Right atrium auricular region (tissue), 2 donors: Measurements from ENCODE around the gene IRS2. TPM values are rescaled to one million over a fixed set of nuclear protein-coding genes. Genes with fewer than 3 reads are reported as not detected.

Experiments used
- DNase-seq: peaks from one replicate; pipeline ENCODE4 v3.0.0-alpha.2; 2019; ENCODE audit warnings: low spot score
- H3K27ac ChIP-seq, 2 donors: fragments of 200-600 bp; sonication (generic); 1 replicate in 1 of 2; 2 replicates in 1 of 2; pipeline ENCODE4 v1.5.1; 2016 to 2019
- H3K27me3 ChIP-seq, 2 donors: fragments of 200-600 bp; sonication (generic); one replicate each; pipeline versions ENCODE4 v1.5.1 to v1.6.0; 2017 to 2019
- H3K36me3 ChIP-seq: fragments of 200-600 bp; sonication (generic); one replicate; pipeline ENCODE4 v1.5.1; 2016
- H3K4me1 ChIP-seq, 2 donors: fragments of 200-600 bp; sonication (generic); one replicate each; pipeline versions ENCODE4 v1.5.1 to v1.6.0; 2017 to 2019
- H3K4me3 ChIP-seq, 2 donors: fragments of 200-600 bp; sonication (generic); 1 replicate in 1 of 2; 2 replicates in 1 of 2; pipeline ENCODE4 v1.5.1; 2017 to 2019; ENCODE audit warnings: mild to moderate bottlenecking in 1 of 2, moderate library complexity in 1 of 2
- H3K9me3 ChIP-seq, 2 donors: fragments of 200-600 bp; sonication (generic); one replicate each; pipeline ENCODE4 v1.5.1; 2019
- total RNA-seq, 2 donors: library from RNA; depleted of rRNA; stranded (reverse); fragments of >200 nt; gene quantifications; one replicate each; pipeline ENCODE4 v1.1.0, GENCODE V29; 2016
- TF ChIP-seq, protein P1 (sequence below), 2 donors: fragments of 200-600 bp; sonication (generic); IDR thresholded peaks; one replicate each; pipeline ENCODE4 v1.5.1; 2019; ENCODE audit warnings: antibody characterized with exemption in 2 of 2

IRS2 gene
- total RNA-seq, 2 donors from 2014 or later = 21.2 to 57.6 TPM

DNA sequence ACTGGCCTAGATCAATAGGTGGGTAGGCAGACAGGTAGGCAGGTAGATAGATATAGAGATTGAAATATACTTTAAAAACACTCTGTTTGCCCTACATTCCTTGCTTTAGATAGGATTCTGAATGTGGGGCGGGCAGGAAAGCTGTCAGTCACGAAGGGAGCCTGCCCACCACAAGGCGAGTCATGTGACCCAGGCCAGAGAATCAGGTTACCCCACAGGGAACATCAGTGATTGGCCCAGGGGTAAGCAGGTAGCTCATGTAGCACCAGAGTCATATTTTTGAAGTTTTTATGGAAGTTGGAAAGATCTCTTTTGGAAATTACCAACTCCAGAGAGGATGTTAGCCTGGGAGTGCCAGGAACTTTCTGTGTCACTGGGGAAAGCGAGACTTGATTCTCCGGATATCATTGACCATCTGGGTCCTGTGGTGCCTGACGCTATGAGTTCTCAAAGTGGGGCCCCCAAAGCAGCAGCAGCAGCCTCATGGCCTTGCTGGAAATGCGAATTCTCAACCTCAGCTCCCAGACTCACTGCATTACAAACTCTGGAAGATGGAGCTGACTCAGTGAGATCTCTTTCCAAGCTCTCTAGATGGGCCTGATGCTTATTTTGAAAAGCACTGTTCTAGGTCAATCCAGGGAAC is 60.3 kb downstream of the IRS2 start:
- no peaks in the 10 kb centered on the region for H3K27me3 ChIP-seq
- H3K9me3 ChIP-seq = no peaks in the 10 kb centered on the region
- no peaks in the 10 kb centered on the region for H3K36me3 ChIP-seq
- TF ChIP-seq, protein P1, sequence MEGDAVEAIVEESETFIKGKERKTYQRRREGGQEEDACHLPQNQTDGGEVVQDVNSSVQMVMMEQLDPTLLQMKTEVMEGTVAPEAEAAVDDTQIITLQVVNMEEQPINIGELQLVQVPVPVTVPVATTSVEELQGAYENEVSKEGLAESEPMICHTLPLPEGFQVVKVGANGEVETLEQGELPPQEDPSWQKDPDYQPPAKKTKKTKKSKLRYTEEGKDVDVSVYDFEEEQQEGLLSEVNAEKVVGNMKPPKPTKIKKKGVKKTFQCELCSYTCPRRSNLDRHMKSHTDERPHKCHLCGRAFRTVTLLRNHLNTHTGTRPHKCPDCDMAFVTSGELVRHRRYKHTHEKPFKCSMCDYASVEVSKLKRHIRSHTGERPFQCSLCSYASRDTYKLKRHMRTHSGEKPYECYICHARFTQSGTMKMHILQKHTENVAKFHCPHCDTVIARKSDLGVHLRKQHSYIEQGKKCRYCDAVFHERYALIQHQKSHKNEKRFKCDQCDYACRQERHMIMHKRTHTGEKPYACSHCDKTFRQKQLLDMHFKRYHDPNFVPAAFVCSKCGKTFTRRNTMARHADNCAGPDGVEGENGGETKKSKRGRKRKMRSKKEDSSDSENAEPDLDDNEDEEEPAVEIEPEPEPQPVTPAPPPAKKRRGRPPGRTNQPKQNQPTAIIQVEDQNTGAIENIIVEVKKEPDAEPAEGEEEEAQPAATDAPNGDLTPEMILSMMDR (IDR thresholded peaks at IDR 0.05) = no peak
- no peak overlapping the region for H3K27ac ChIP-seq
- no peaks in the 10 kb centered on the region for H3K4me1 ChIP-seq
- no peak for DNase-seq
- no peak overlapping the region for H3K4me3 ChIP-seq

DNA sequence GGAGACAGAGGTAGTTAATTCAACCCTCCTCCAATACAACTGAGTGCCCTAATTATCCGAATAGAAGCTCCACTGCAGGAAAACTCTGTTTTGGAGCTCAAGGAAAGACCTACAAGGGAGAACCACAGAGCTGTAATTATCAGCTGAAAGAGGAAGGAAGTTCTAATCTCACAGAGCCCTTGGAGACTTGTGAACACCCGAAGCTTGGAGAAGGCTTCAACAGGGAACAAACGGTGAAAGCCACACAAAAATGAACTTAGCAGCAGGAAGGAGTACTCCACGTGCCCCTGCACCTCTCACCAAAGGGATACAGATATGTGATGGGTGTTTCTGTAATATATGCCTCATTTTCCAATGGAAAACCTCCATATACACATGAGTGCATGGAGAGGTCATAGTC is 61.1 kb downstream of the IRS2 start:
- Histone ChIP-seq H3K27me3 (no peaks in the 10 kb centered on the region), H3K4me3 (no peak overlapping the region), H3K9me3 (no peaks in the 10 kb centered on the region), H3K27ac (no peak overlapping the region), H3K36me3 (no peaks in the 10 kb centered on the region), H3K4me1 (no peaks in the 10 kb centered on the region)
- no peak for DNase-seq
- TF ChIP-seq, protein P1 (IDR thresholded peaks at IDR 0.05) = no peak

DNA sequence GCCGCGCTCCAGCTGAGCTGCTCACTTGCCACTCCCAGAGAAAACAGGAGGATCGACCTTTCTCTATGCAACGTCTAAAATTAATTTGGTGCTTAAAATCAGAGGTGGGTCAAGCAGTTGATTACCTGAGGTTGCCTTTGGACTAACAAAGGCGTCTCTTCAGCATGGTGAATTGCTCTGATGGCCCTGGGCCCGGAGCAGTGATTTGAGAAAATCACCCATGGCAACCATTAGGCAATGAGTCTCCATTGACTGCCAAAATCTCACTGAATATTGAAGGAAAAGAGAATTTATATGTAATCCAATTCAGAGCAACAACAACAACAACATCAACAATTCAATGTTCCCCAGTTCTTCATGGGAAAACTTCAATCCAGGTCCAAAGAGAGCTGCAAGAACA is 61.8 kb downstream of the IRS2 start:
- Histone ChIP-seq H3K4me1 (no peaks in the 10 kb centered on the region), H3K27me3 (no peaks in the 10 kb centered on the region), H3K36me3 (no peaks in the 10 kb centered on the region), H3K4me3 (no peak overlapping the region), H3K27ac (no peak overlapping the region), H3K9me3 (no peaks in the 10 kb centered on the region)
- TF ChIP-seq, protein P1 (IDR thresholded peaks at IDR 0.05) = no peak
- no peak for DNase-seq

DNA sequence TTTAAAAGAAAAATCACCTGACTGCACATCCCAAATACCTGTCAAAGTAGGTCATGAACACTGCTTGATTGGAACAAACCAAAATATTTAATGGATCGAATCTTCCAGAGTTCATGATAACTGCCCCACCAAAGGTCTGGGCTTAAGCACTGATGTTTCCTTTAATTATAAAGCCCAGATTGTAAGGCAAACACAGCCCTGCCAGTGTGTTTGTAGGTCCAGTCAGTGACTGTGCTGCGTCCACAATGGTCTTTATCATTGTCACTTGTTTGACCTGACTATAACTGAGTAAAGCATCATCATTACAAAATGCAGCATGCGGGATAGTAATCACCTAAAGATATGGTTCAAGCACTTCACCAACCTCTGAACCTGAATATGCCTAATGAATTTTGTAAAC is 63.3 kb downstream of the IRS2 start:
- H3K36me3 ChIP-seq = no peaks in the 10 kb centered on the region
- no peaks in the 10 kb centered on the region for H3K27me3 ChIP-seq
- H3K4me1 ChIP-seq = no peaks in the 10 kb centered on the region
- H3K4me3 ChIP-seq = no peak overlapping the region
- TF ChIP-seq, protein P1 (IDR thresholded peaks at IDR 0.05) = no peak
- DNase-seq = no peak
- no peak overlapping the region for H3K27ac ChIP-seq
- H3K9me3 ChIP-seq = no peaks in the 10 kb centered on the region

DNA sequence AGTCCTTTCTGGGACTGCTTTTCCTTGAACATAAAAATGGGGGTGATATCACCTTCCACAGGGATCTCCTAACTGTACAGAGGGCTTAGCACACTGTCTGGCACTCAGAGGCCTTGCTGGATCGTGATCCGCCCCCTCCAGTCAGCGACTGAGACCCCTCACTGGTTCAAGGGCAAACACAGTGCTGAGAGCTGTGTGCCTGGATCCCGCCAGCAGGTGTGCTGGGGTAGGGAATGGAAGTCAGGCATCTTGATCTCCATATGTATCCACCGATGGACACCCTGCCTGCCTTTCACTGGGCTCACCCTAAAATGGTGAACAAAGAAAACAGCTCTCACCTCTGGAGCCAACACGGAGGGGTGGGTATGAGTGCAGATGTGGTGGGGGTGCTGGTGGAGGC is 64.3 kb downstream of the IRS2 start:
- DNase-seq = no peak
- H3K4me3 ChIP-seq = no peak overlapping the region
- H3K27me3 ChIP-seq = no peaks in the 10 kb centered on the region
- no peaks in the 10 kb centered on the region for H3K36me3 ChIP-seq
- H3K9me3 ChIP-seq = no peaks in the 10 kb centered on the region
- H3K27ac ChIP-seq = no peak overlapping the region
- H3K4me1 ChIP-seq = no peaks in the 10 kb centered on the region
- TF ChIP-seq, protein P1 (IDR thresholded peaks at IDR 0.05) = no peak

DNA sequence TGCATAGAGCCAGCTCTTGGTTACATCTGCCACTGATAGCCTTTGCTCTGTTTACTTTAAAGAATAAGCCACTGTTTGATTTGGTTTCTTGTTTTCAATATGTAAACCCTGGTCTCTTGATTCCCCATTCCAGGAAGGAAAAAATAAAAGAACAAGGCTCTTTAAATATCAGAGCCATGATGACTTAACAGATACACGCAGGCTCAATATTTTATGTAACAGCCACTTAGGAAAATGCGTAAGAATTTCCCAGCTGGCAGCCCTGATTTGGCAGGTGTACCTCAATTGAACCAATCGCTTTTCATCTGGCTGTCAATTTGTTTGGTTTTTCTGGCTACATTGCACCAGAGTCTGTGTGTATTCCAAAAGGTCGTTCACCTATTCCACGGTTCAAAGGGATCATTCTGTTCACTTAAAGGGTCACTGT is 65.6 kb downstream of the IRS2 start:
- Histone ChIP-seq H3K9me3 (no peaks in the 10 kb centered on the region), H3K27me3 (no peaks in the 10 kb centered on the region), H3K27ac (no peak overlapping the region), H3K36me3 (no peaks in the 10 kb centered on the region), H3K4me1 (no peaks in the 10 kb centered on the region), H3K4me3 (no peak overlapping the region)
- TF ChIP-seq, protein P1 (IDR thresholded peaks at IDR 0.05) = no peak
- DNase-seq = no peak
